SU-DHL-6 (cell line): Measurements from ENCODE around the gene SIRT4.
"Not testable (repeated sequence)": the region's sequence is repeated elsewhere in the genome, so short reads cannot be mapped to it uniquely, and the experiment has no call there.

Experiments used
- H2AFZ ChIP-seq: fragments of 200-600 bp; sonication (generic); 2 replicates; pipeline ENCODE4 v1.6.1; 2014; ENCODE audit warnings: low read depth, mild to moderate bottlenecking, moderate library complexity, mixed read lengths, antibody characterized with exemption, low read length; ENCODE audit not compliant: severe bottlenecking
- H3F3A ChIP-seq: fragments of 200-600 bp; shearing (Covaris generic); 2 replicates; pipeline ENCODE4 v1.6.0; 2016; ENCODE audit warnings: antibody characterized with exemption, mild to moderate bottlenecking; ENCODE audit not compliant: insufficient read depth
- H3K27ac ChIP-seq: fragments of 200-600 bp; sonication (generic); 2 replicates; pipeline ENCODE4 v1.5.1; 2016; ENCODE audit warnings: low read depth, mild to moderate bottlenecking, low read length, moderate library complexity, mixed read lengths
- H3K27me3 ChIP-seq: fragments of 200-600 bp; sonication (generic), shearing (Covaris generic); 2 replicates; pipeline ENCODE4 v1.6.0; 2014; ENCODE audit warnings: mild to moderate bottlenecking, low read length
- H3K36me3 ChIP-seq: fragments of 200-600 bp; sonication (generic); 2 replicates; pipeline ENCODE4 v1.6.1; 2014; ENCODE audit warnings: mild to moderate bottlenecking, low read length, mixed read lengths
- H3K4me2 ChIP-seq: fragments of 300-600, 200-600 bp; shearing (Covaris generic), sonication (generic); 2 replicates; pipeline ENCODE4 v1.6.0; 2014; ENCODE audit warnings: low read length, low read depth, mild to moderate bottlenecking; ENCODE audit not compliant: poor library complexity, severe bottlenecking
- H3K4me3 ChIP-seq: fragments of 200-600 bp; sonication (generic); 2 replicates; pipeline ENCODE4 v1.5.1; 2014; ENCODE audit warnings: antibody characterized with exemption, low read length, mild to moderate bottlenecking, mixed read lengths; ENCODE audit not compliant: insufficient read depth, poor library complexity, severe bottlenecking
- H3K79me2 ChIP-seq: fragments of 200-600 bp; sonication (generic); 2 replicates; pipeline ENCODE4 v1.6.1; 2014; ENCODE audit warnings: mild to moderate bottlenecking, low read length, moderate library complexity; ENCODE audit not compliant: insufficient read depth
- H3K9ac ChIP-seq: fragments of 200-600 bp; sonication (generic); 2 replicates; pipeline ENCODE4 v1.7.0; 2014; ENCODE audit warnings: mild to moderate bottlenecking, low read length
- H3K9me2 ChIP-seq: fragments of 200-600 bp; sonication (generic); replicated peaks from 2 replicates; pipeline ENCODE4 v1.6.1; 2014; ENCODE audit warnings: low read length; ENCODE audit not compliant: insufficient read depth
- H3K9me3 ChIP-seq: fragments of 200-600 bp; sonication (generic); 2 replicates; pipeline ENCODE4 v1.6.1; 2014; ENCODE audit warnings: low read length, mixed read lengths; ENCODE audit not compliant: insufficient read depth
- H4K20me1 ChIP-seq: fragments of 200-600 bp; sonication (generic); 2 replicates; pipeline ENCODE4 v1.6.1; 2014; ENCODE audit warnings: low read depth, mild to moderate bottlenecking, antibody characterized with exemption, low read length, moderate library complexity, mixed read lengths
- CTCF ChIP-seq: fragments of 200-600 bp; sonication (generic); IDR thresholded peaks from one replicate; pipeline ENCODE4 v1.5.1; 2017; ENCODE audit warnings: antibody characterized with exemption, mild to moderate bottlenecking, low read length, moderate library complexity; ENCODE audit not compliant: insufficient read depth, poor library complexity, severe bottlenecking
- EZH2phosphoT487 ChIP-seq: fragments of 200-600 bp; sonication (generic), shearing (Covaris generic); conservative IDR thresholded peaks from 2 replicates; pipeline ENCODE4 v1.6.1; 2018; ENCODE audit warnings: mild to moderate bottlenecking, antibody characterized with exemption, low read length, moderate library complexity, mixed read lengths

Gene SIRT4

GRCh38 chr12:120301962-120302815 is at the start of gene SIRT4:
Gene SIRT4, plus strand, starts transcription at chr12:120302321. Its CDS starts 1,241 bp downstream, at chr12:120303562.
- no peaks in the 10 kb centered on the region for H3K9me3 ChIP-seq
- no peaks in the 10 kb centered on the region for H3K79me2 ChIP-seq
- no peaks in the 10 kb centered on the region for H3K36me3 ChIP-seq
- H3K4me2 ChIP-seq, result peak within 1 kb of the TSS; percentile 65
- H4K20me1 ChIP-seq, result no peaks in the 10 kb centered on the region
- H3K27ac ChIP-seq, result no peak within 1 kb of the TSS
- H3K9me2 ChIP-seq, result no peaks in the 10 kb centered on the region
- peak; percentile 85 for TF ChIP-seq CTCF
- TF ChIP-seq EZH2phosphoT487, result no peak
- peak within 1 kb of the TSS; percentile 67 for H3K4me3 ChIP-seq
- no peaks in the 10 kb centered on the region for H3F3A ChIP-seq
- H3K27me3 ChIP-seq, result no peaks in the 10 kb centered on the region
- H2AFZ ChIP-seq, result peak within 1 kb of the TSS; percentile 98
- peak within 1 kb of the TSS; percentile 61 for H3K9ac ChIP-seq

GRCh38 chr12:120253313-120253712 is 48.8 kb upstream of the SIRT4 start:
- not testable (repeated sequence) for H4K20me1 ChIP-seq

GRCh38 chr12:120254809-120255208 is 47.3 kb upstream of the SIRT4 start:
- no peak overlapping the region for H3K27ac ChIP-seq
- H3K27me3 ChIP-seq, result no peaks in the 10 kb centered on the region
- no peaks in the 10 kb centered on the region for H4K20me1 ChIP-seq
- no peak for TF ChIP-seq CTCF
- no peak for TF ChIP-seq EZH2phosphoT487
- no peaks in the 10 kb centered on the region for H3K9me3 ChIP-seq
- no peaks in the 10 kb centered on the region for H3F3A ChIP-seq
- no peaks in the 10 kb centered on the region for H3K36me3 ChIP-seq
- H3K9ac ChIP-seq, result no peak overlapping the region
- no peak overlapping the region for H3K4me3 ChIP-seq
- no peak overlapping the region for H2AFZ ChIP-seq
- no peak overlapping the region for H3K4me2 ChIP-seq
- no peaks in the 10 kb centered on the region for H3K9me2 ChIP-seq
- H3K79me2 ChIP-seq, result no peaks in the 10 kb centered on the region

More at GRCh38 chr12:120253313-120253712, 48.8 kb upstream of the SIRT4 start:
- not testable (repeated sequence) for H3F3A ChIP-seq, H3K27ac ChIP-seq, H3K9me2 ChIP-seq, H2AFZ ChIP-seq, H3K4me3 ChIP-seq, H3K36me3 ChIP-seq, H3K27me3 ChIP-seq, H3K79me2 ChIP-seq, H3K4me2 ChIP-seq, H3K9me3 ChIP-seq, H3K9ac ChIP-seq
